HG02678 (cell line): Measurements from ENCODE around the gene NSG1.

Experiments used
- ATAC-seq: cut with Tn5 transposase; IDR thresholded peaks from one replicate; pipeline ENCODE4 v1.9.1; 2021; ENCODE audit warnings: mild to moderate bottlenecking, moderate library complexity; ENCODE audit not compliant: unreplicated experiment

Gene NSG1

GRCh38 chr4:4428966-4429875, 42.3 kb downstream of the NSG1 start:
- no peak for ATAC-seq

GRCh38 chr4:4430492-4431195, 43.7 kb downstream of the NSG1 start:
- ATAC-seq, result peak; percentile 72

DNA sequence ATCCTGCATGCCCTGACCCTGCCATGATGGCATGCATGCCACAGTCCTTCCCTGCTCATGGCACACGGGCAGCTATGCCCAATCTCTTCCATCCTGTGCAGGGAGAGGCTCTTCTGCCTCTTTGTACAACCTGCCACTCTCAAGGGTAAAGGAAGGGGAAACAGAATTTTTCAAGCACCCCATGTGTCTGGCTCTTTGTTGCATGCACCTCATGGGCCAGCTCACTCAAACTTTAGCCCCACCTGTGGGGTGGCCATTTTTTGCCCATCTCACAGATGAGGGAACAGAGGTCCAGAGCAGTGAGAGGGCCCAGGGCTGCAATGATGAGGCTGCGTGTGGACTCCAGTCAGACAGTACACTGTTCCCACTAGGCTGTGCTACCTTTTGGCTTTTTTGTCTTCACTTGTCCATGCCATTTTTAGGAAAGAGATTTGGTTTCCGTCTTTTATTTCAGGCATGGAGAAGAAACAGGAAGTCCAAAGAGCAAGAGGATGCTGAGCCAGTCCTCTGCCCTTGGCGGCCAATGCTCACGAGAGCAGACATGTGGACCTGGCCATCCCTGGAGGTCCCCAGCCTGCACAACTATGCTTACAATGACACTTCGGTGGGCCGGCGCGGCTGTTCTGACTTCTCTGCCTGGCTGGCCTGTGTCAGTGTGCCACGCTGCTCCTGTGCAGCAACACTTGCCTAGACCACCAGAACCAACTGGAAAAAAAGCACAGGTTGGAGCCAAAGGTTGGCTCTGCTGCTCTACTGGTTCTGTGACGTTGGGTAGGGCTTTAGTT, 45.6 kb downstream of the NSG1 start:
- no peak for ATAC-seq

DNA sequence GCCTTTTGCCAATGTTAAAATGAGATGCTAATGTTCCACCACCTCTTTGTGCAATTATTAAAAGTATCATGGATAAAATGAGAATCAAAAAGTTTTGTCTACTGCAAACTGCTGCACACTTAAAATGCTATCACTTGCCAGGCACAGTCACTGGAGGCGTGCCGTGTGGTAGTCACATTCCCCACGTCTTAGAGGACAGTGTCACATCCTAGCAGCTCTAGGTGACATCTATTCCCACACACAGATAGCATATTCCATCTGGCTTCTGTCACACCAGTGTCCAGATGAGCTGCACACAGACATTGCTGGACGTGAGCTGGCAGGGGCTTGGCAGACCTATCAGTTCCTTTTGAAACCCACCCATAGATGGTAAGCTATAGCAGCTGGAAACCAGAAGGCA, 47.0 kb downstream of the NSG1 start:
- no peak for ATAC-seq

GRCh38 chr4:4436244-4436823, 49.4 kb downstream of the NSG1 start:
- no peak for ATAC-seq

DNA sequence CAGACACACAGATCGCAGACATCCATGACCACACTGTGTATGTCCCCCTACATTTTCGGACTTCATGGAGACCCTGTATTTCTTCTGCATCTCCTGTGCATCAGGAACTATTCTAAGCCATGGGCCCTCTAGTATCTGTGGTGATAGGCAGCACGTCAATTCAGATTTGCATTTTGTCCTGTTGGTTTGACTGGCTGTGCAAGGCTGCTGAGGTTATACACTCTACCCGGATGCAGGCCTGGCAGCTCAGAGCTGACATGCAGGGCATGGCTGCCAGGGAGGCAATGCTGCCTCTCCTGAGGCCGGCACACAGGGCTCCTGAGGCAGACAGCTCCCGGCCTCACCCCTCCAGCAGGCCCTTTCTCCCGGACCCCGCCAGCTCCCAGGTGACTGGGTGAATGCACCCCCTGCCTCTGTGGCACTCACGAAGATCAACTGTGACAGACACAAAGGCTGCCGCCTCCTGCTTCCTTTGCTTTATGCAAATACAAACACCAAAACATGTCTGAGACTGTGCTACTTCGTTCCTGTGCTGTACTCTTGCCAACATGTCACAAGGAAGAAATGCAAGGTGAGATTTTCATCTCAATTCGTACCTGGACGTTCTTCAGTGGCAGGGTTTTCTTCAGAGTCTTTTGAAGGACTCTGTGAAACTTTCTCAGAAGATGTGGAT, 51.0 kb downstream of the NSG1 start:
- no peak for ATAC-seq

DNA sequence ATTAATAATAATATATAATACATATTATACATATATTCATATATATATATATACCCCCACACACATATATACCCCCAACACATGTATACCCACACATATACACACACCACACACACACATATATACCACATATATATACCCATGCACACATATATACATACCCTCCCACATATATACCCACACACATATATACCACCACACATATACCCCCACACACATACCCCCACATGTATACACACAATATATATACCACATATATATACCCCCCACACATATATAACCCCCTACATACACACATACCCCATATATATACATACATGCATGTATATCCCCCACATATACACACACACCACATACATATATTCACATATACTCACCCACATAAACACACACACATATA, 52.0 kb downstream of the NSG1 start:
- ATAC-seq, result no peak

DNA sequence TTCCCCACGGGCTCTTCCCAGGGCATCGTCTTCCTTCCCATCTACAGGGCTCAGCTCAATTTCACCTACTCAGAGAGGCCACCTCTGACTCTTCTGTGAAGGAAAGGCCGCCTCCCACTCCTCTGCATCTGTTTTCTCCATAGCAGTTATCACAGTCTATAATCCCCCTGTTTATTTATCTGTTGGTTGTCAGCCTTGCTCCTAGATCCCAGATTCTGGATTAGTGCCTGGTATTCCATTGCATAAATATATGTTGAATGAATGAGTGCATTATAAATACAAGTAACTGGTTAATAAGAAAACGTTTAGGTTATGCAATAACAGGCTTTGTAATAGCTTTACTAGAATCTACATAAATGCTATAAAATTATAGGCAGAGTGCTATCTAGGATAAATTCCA, 52.9 kb downstream of the NSG1 start:
- ATAC-seq, result no peak

GRCh38 chr4:4440333-4441061, 53.6 kb downstream of the NSG1 start:
- ATAC-seq, result no peak

- ATAC-seq, result no peak
These were observed 56.9 kb downstream of the NSG1 start for GRCh38 chr4:4443821-4444220.

DNA sequence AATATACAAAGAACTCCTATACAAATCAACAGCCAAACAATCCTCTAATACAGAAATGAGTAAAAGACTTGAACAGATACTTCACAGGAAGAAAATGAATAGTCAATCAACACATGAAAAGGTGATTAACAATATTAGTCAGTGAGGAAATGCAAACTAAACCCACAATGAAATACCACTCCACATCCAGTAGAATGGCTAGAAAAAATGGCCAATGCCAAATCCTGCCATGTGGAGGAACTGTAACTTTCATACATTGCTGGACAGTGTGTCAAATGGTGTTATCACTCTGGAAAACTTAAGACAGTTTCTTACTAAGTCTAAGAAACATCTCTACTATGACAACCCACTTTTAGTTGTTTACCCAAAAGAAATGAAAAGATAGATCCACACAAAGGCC, 59.5 kb downstream of the NSG1 start:
- ATAC-seq, result no peak

DNA sequence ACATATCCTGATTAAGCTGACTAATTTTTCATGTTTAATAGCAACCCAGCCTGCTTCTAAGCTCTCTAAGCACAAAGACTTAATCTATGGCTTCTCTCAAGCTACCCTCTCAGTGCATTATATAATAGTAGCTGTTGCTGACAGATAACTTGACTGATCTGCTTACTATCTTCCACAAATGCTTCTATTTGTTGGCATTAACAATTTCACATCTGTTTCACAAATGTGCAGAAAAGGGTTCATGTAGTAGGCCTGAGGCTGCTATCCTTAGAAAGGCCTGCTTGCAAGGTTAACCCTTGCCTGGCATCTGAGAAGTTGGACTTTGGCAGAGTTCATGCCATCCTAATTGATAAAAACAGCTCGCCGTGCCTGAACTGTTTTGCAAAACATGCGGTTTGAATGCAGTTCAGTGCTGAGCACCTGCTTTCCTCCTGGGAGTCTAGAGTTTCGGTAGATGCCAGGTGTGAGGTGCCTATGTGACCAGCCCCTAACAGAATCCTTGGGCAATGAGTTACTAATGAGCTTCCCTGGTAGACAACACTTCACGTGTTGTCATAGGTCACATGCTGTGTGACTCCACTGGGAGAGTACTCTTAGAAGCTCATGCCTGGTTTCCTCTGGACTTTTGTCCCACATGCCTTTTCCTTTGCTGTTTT, 68.4 kb downstream of the NSG1 start:
- peak; percentile 93 for ATAC-seq

- ATAC-seq, result no peak
These were observed 69.4 kb downstream of the NSG1 start for GRCh38 chr4:4456351-4456750.

DNA sequence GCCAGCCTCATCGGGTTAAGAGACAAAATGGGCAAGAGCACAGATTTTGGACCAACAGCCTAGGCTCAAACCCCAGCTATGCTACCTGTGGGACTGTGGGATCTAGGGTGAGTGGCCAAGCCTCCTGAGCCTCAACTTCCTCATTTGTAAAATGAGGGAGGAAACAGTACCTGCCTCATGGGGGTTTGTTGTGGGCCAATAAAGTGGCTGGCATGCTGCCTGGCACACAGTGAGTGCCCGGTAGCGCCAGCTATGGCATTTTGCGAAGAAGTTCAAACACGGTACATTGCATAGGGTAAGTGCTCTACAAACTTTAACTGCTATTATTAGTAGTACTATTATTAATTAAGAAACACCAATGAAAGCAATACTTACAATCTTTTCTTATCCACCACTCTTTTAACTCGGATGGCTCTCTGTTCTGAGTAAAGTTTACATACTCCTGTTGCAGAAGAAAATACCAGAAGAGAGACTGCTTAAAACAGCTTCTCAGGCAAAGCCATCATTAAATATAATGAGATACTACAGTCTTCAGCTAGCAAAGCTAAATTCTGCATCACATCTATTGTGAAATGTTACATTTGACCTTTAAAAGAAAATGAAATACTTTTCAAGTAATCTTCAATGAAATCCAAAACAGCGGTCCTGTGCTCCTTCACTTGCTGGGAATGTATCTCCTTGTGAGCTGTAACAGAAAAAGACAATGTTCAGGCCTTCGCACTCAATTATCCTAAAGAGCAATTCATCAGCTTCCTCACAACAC, 70.1 kb downstream of the NSG1 start:
- no peak for ATAC-seq

DNA sequence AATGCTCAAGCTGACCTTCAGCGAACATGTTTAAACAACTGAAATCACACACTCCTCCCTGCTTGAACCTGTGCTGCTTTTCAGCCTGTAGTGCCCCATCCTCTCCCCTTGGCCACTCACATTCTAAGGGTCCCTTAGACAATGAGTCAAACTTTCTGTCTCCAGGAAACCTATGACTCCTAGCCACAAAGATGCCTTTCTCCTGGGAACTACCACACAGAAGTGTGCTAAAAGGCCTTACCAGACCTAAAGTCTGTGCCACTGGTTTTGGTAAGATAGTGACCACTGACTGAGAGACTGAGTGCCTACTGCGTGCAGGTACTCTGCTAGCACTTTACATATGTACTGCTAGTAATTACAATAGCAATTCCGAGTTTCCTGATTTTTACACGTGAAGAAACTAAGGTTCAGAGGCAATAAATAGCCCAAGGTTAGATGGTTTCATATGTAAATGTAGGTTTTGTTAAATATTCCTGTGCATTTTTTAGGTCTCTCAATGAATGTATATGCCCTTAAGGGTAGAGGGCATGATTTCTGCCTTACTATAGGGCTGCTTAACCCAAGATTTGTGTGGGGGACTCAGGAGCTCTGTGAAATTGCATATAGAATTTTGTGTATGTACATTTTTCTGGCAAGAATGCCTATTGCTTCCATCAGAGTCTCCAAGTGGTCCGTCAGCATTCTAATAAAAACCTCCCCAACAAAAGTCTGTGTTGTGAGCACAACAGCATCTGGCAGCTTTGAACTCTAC, 71.1 kb downstream of the NSG1 start:
- ATAC-seq, result no peak

DNA sequence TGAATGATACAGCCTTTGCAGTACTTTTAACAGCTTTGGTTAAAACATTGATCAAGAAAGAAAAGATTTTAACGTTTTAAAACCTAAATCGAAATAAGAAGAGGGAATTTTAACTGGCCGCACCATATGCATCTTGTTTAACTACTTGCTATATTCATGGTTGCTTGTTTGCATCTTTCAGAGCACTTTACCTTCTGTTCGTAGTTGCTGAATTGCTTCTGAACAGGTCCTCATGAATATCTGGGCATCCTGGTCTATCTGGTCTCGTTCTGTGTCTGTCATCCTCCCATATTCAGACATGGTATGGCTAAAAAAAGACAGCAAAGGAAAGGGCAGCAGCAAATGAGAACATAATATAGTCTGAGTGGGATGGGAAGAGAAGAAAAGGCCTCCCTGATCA, 72.3 kb downstream of the NSG1 start:
- no peak for ATAC-seq

DNA sequence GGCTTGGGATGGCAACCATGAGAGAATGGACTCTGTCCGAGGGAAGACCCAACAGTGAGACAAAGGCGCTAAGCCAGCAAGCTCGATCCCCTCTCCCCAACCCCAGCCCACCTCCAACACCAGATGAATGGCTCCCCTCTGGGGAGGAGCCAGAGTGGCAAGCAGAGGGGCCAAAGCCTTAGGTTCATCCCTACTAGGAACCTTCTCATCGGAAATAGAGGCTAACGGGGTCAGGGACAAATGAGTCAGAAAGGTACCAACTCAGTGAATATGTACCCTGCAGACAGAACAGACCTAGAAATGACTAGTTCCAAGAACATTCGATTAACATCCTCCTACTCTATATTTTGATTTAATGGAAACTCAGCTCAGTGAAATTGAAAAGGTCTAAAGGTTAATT, 73.9 kb downstream of the NSG1 start:
- no peak for ATAC-seq

GRCh38 chr4:4461178-4461577, 74.3 kb downstream of the NSG1 start:
- ATAC-seq, result no peak
